Left lung (tissue), 10 donors: Measurements from ENCODE around the gene SH3TC1. TPM values are rescaled to one million over a fixed set of nuclear protein-coding genes. Genes with fewer than 3 reads are reported as not detected.
A peak's percentile ranks its signal among the peaks of the same experiment; 100 is the strongest.

ENCODE experiments used
- ATAC-seq: fragments of 200-7000 bp; cut with Tn5 transposase; one replicate; pipeline ENCODE4 v1.9.1; 2020; ENCODE audit warnings: moderate library complexity
- DNase-seq, 4 donors: peaks; one replicate each; pipeline ENCODE4 v3.0.0-alpha.2; 2013 to 2020
- H3K27ac ChIP-seq, 2 donors: fragments of 200-600 bp; sonication (generic) in 1 of 2; one replicate each; pipeline versions ENCODE4 v1.5.0 to v1.8.0; 2020 to 2021
- H3K27me3 ChIP-seq, 2 donors: fragments of 200-600 bp; sonication (generic) in 1 of 2; one replicate each; pipeline versions ENCODE4 v1.5.0 to v1.8.0; 2020 to 2021
- H3K36me3 ChIP-seq, 2 donors: fragments of 200-600 bp; sonication (generic) in 1 of 2; one replicate each; pipeline versions ENCODE4 v1.5.0 to v1.8.0; 2020 to 2021
- H3K4me1 ChIP-seq, 2 donors: fragments of 200-600 bp; one replicate each; pipeline ENCODE4 v1.8.0; 2021
- H3K4me3 ChIP-seq, 2 donors: fragments of 200-600 bp; sonication (generic) in 1 of 2; one replicate each; pipeline versions ENCODE4 v1.5.0 to v1.8.0; 2020 to 2021; ENCODE audit warnings: mild to moderate bottlenecking in 1 of 2
- H3K9me3 ChIP-seq, 2 donors: fragments of 200-600 bp; sonication (generic) in 1 of 2; one replicate each; pipeline versions ENCODE4 v1.5.0 to v1.8.0; 2020 to 2021
- CTCF ChIP-seq, 2 donors: fragments of 200-600 bp; sonication (generic) in 1 of 2; IDR thresholded peaks; one replicate each; pipeline versions ENCODE4 v1.5.0 to v1.8.0; 2021; ENCODE audit warnings: antibody characterized with exemption in 2 of 2
- intact Hi-C, 2 donors: fragments of 100-400 bp; cut with DNase I; formaldehyde crosslinking; loops; one replicate each; pipeline versions ENCODE4 v1.11.2 to v1.14.2; 2022
- polyA plus RNA-seq, 6 donors: library from polyadenylated mRNA; unstranded; fragments of 120-200 nt; gene quantifications; one replicate each; pipeline ENCODE4 v1.2.1, GENCODE V29; 2013; ENCODE audit not compliant: insufficient read length in 6 of 6
- total RNA-seq, 2 donors: library from RNA; stranded (reverse); fragmentation: NEBNext Ultra II Directional; extraction: Animal tissue kit (Norgen Biotek cat#: 25700); gene quantifications; one replicate each; pipeline ENCODE4 v1.2.1, GENCODE V29; 2021
- donor health status: DM: no; HTN: yes; CAD: no.
- donor health status: DM: no; HTN: no; CAD: no.

Gene SH3TC1
- total and polyA plus RNA-seq, 8 donors: 22.0 to 46.1 (median 28.3) TPM

DNA sequence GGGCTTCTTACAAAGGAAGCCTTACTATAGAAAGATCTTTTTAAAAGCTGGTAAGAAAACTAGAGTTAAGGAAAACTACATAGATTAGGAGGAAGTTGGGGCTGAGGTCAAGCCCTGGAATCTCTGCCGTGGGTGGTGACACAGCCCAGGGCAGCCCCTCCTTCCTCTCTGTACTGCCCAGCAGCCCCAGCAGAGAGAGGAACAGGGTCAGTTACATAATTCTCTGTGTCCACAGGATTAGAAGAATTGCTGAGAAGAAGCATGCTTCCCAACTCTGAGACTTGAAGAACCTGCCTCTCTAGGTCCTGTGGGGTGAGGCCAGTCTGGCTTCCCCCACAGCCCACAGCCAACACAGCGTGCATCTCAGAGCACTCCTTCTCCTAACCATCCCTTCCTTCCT, 31.3 kb upstream of the SH3TC1 start:
- Histone ChIP-seq H3K27me3 (peaks cover 0 to 7% of the 10 kb centered on the region in 2 donors), H3K36me3 (no peaks in the 10 kb centered on the region), H3K4me1 (peaks cover 3 to 6% of the 10 kb centered on the region in 2 donors), H3K9me3 (peaks cover 0 to 13% of the 10 kb centered on the region in 2 donors), H3K27ac (peak overlapping the region in 1 of 2 donors; percentile 63), H3K4me3 (no peak overlapping the region)
- DNase-seq (peak in 1 of 4 donors; percentile 73), ATAC-seq (peak; percentile 87)
- no peak for TF ChIP-seq CTCF (IDR thresholded peaks at IDR 0.05)
- intact Hi-C loops: no loop called here

GRCh38 chr4:8168232-8168631, 30.9 kb upstream of the SH3TC1 start:
- intact Hi-C loops: no loop called here
- DNase-seq (no peak), ATAC-seq (no peak)
- H3K9me3 ChIP-seq: peaks cover 0 to 13% of the 10 kb centered on the region in 2 donors
- H3K4me3 ChIP-seq: no peak overlapping the region
- peaks cover 3 to 6% of the 10 kb centered on the region in 2 donors for H3K4me1 ChIP-seq
- H3K27me3 ChIP-seq: peaks cover 0 to 7% of the 10 kb centered on the region in 2 donors
- peak in 1 of 2 donors; percentile 44 for TF ChIP-seq CTCF (IDR thresholded peaks at IDR 0.05)
- no peaks in the 10 kb centered on the region for H3K36me3 ChIP-seq
- no peak overlapping the region for H3K27ac ChIP-seq

DNA sequence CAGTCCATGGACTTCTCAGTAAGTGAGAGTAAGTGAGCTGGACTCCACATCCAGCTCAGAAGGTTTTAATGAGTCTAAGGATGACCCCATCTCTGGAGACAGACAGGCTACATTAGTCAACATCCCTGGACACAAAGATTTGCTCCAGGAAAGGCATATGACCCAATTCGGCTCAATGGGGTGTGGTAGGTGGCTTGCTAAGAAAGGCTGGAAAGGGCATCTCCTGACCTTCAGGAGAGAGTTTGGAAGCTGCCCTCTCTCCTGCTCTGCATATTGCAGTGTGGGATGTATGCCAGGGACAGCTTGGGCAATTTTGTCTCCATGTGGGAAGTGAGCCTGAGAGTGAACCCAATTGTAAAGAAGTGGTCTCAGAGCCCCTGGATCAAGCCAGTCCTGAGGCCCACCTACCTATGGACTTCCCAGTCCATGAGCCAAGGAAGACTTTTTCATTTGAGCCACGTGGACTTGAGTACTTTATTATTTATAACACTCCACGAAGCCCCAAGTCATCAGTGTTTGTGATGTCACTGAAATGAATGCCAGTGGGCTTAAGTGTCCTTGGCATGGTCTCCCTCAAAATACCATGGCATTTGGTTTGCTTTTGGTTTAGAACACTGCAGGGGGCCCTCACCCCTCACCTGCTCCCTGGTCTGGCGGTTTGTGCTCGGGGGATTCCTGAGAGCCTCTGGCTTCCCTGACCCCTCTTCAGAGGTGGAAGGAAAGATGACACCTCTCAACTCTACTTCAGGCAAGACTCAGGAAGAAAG, 30.1 kb upstream of the SH3TC1 start:
- TF ChIP-seq CTCF (IDR thresholded peaks at IDR 0.05): no peak
- Histone ChIP-seq H3K9me3 (peaks cover 0 to 13% of the 10 kb centered on the region in 2 donors), H3K4me1 (peaks cover 3 to 6% of the 10 kb centered on the region in 2 donors), H3K27ac (no peak overlapping the region), H3K36me3 (no peaks in the 10 kb centered on the region), H3K27me3 (peaks cover 0 to 7% of the 10 kb centered on the region in 2 donors), H3K4me3 (no peak overlapping the region)
- ATAC-seq (no peak), DNase-seq (no peak)
- intact Hi-C loops: no loop called here

DNA sequence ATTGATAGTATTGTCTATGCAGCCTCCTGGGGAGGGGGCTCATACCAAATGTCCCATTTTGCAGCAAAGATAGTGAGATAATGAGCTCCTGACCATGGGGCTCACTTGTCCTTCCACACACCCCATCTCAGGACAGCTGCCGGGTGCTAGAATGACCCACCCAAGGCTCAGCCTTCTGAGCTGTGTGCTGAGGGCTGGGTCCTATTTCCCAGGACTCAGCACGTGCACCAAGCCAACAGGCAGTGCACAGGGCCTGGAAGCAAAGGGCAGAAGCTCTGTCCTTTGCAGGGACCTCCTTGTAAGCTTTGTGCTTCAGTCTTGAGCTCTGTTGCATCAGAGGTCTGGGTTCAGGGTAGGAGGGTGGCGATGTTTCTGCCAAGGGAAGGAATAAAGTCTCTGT, 29.3 kb upstream of the SH3TC1 start:
- DNase-seq (no peak), ATAC-seq (no peak)
- peaks cover 3 to 6% of the 10 kb centered on the region in 2 donors for H3K4me1 ChIP-seq

More for the DNA sequence above, 29.3 kb upstream of the SH3TC1 start:
- Histone ChIP-seq H3K4me3 (no peak overlapping the region), H3K9me3 (peaks cover 0 to 13% of the 10 kb centered on the region in 2 donors), H3K36me3 (no peaks in the 10 kb centered on the region), H3K27ac (no peak overlapping the region), H3K27me3 (peaks cover 0 to 7% of the 10 kb centered on the region in 2 donors)
- intact Hi-C loops: no loop called here
- no peak for TF ChIP-seq CTCF (IDR thresholded peaks at IDR 0.05)
